ENCODE measurements around the gene DCLK2. TPM values are rescaled to one million over a fixed set of nuclear protein-coding genes. Genes with fewer than 3 reads are reported as not detected.

DCLK2 gene
- total RNA-seq, 3 donors from 2014 or later (not counting 1 experiment from before 2014, with no cell fraction given), result 0.31 TPM; not detected in 2

- Histone ChIP-seq H3K4me3 (ENCODE audit: low read length) (no peak overlapping the region), H3K36me3 (ENCODE audit: control insufficient read depth, insufficient read depth, low read length) (no peaks in the 10 kb centered on the region), H3K9me3 (ENCODE audit: control insufficient read depth, insufficient read depth, low read length) (no peaks in the 10 kb centered on the region), H3K4me1 (ENCODE audit: control insufficient read depth, insufficient read depth, low read length) (no peaks in the 10 kb centered on the region), H3K27me3 (ENCODE audit: control insufficient read depth, insufficient read depth, low read length) (no peaks in the 10 kb centered on the region), H3K27ac (ENCODE audit: low read length) (no peak overlapping the region)
- no peak for ATAC-seq
- WGBS (ENCODE audit: insufficient coverage), result 92% methylated on average over 6 of the region's 6 CpGs
- TF ChIP-seq, protein P1, sequence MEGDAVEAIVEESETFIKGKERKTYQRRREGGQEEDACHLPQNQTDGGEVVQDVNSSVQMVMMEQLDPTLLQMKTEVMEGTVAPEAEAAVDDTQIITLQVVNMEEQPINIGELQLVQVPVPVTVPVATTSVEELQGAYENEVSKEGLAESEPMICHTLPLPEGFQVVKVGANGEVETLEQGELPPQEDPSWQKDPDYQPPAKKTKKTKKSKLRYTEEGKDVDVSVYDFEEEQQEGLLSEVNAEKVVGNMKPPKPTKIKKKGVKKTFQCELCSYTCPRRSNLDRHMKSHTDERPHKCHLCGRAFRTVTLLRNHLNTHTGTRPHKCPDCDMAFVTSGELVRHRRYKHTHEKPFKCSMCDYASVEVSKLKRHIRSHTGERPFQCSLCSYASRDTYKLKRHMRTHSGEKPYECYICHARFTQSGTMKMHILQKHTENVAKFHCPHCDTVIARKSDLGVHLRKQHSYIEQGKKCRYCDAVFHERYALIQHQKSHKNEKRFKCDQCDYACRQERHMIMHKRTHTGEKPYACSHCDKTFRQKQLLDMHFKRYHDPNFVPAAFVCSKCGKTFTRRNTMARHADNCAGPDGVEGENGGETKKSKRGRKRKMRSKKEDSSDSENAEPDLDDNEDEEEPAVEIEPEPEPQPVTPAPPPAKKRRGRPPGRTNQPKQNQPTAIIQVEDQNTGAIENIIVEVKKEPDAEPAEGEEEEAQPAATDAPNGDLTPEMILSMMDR (IDR thresholded peaks at IDR 0.05), result no peak
- Mint-ChIP-seq H3K27ac (no peak overlapping the region), H3K36me3 (no peaks in the 10 kb centered on the region), H3K9me3 (no peaks in the 10 kb centered on the region), H3K4me1 (no peaks in the 10 kb centered on the region), H3K27me3 (ENCODE audit: low read depth in 2 of 2) (peaks cover 0 to 4% of the 10 kb centered on the region in 2 donors), H3K4me3 (no peak overlapping the region)
- intact Hi-C loops (cut with micrococcal nuclease), result no loop called here
- DNase-seq, result no peak
Observed at GRCh38 chr4:150211016-150211415, 132.8 kb downstream of the DCLK2 start.

GRCh38 chr4:150211799-150212445, 133.7 kb downstream of the DCLK2 start:
- no peak overlapping the region for H3K27ac Mint-ChIP-seq
- 78% methylated on average over 4 of the region's 4 CpGs for WGBS (ENCODE audit: insufficient coverage)

GRCh38 chr4:150212485-150212884, 134.2 kb downstream of the DCLK2 start:
- no peak for ATAC-seq
- H3K27ac ChIP-seq (ENCODE audit: low read length), result no peak overlapping the region
- no peaks in the 10 kb centered on the region for H3K4me1 Mint-ChIP-seq
- no peaks in the 10 kb centered on the region for H3K36me3 ChIP-seq (ENCODE audit: control insufficient read depth, insufficient read depth, low read length)
- peaks cover 0 to 4% of the 10 kb centered on the region in 2 donors for H3K27me3 Mint-ChIP-seq (ENCODE audit: low read depth in 2 of 2)
- no peaks in the 10 kb centered on the region for H3K9me3 ChIP-seq (ENCODE audit: control insufficient read depth, insufficient read depth, low read length)
- TF ChIP-seq, protein P1 (IDR thresholded peaks at IDR 0.05), result no peak
- H3K4me1 ChIP-seq (ENCODE audit: control insufficient read depth, insufficient read depth, low read length), result no peaks in the 10 kb centered on the region
- no peaks in the 10 kb centered on the region for H3K9me3 Mint-ChIP-seq
- H3K27me3 ChIP-seq (ENCODE audit: control insufficient read depth, insufficient read depth, low read length), result no peaks in the 10 kb centered on the region
- no peak overlapping the region for H3K4me3 ChIP-seq (ENCODE audit: low read length)
- intact Hi-C loops (cut with micrococcal nuclease), result no loop called here
- H3K4me3 Mint-ChIP-seq, result no peak overlapping the region
- H3K36me3 Mint-ChIP-seq, result no peaks in the 10 kb centered on the region
- DNase-seq, result no peak
- H3K27ac Mint-ChIP-seq, result no peak overlapping the region

More at GRCh38 chr4:150211799-150212445, 133.7 kb downstream of the DCLK2 start:
- H3K9me3 ChIP-seq (ENCODE audit: control insufficient read depth, insufficient read depth, low read length), result no peaks in the 10 kb centered on the region
- no peak for ATAC-seq
- H3K27me3 ChIP-seq (ENCODE audit: control insufficient read depth, insufficient read depth, low read length), result no peaks in the 10 kb centered on the region
- no peaks in the 10 kb centered on the region for H3K4me1 ChIP-seq (ENCODE audit: control insufficient read depth, insufficient read depth, low read length)
- H3K36me3 ChIP-seq (ENCODE audit: control insufficient read depth, insufficient read depth, low read length), result no peaks in the 10 kb centered on the region
- intact Hi-C loops (cut with micrococcal nuclease), result no loop called here
- no peak overlapping the region for H3K27ac ChIP-seq (ENCODE audit: low read length)
- no peak overlapping the region for H3K4me3 ChIP-seq (ENCODE audit: low read length)
- Mint-ChIP-seq H3K4me1 (no peaks in the 10 kb centered on the region), H3K4me3 (no peak overlapping the region), H3K9me3 (no peaks in the 10 kb centered on the region), H3K27me3 (ENCODE audit: low read depth in 2 of 2) (peaks cover 0 to 4% of the 10 kb centered on the region in 2 donors), H3K36me3 (no peaks in the 10 kb centered on the region)
- no peak for DNase-seq
- TF ChIP-seq, protein P1 (IDR thresholded peaks at IDR 0.05), result no peak

GRCh38 chr4:150212927-150213326, 134.7 kb downstream of the DCLK2 start:
- Histone ChIP-seq H3K4me3 (ENCODE audit: low read length) (no peak overlapping the region), H3K27ac (ENCODE audit: low read length) (no peak overlapping the region), H3K9me3 (ENCODE audit: control insufficient read depth, insufficient read depth, low read length) (no peaks in the 10 kb centered on the region), H3K36me3 (ENCODE audit: control insufficient read depth, insufficient read depth, low read length) (no peaks in the 10 kb centered on the region), H3K27me3 (ENCODE audit: control insufficient read depth, insufficient read depth, low read length) (no peaks in the 10 kb centered on the region), H3K4me1 (ENCODE audit: control insufficient read depth, insufficient read depth, low read length) (no peaks in the 10 kb centered on the region)
- DNase-seq (no peak), ATAC-seq (no peak)
- Mint-ChIP-seq H3K27ac (no peak overlapping the region), H3K36me3 (no peaks in the 10 kb centered on the region), H3K9me3 (no peaks in the 10 kb centered on the region), H3K27me3 (ENCODE audit: low read depth in 2 of 2) (peaks cover 0 to 4% of the 10 kb centered on the region in 2 donors), H3K4me1 (no peaks in the 10 kb centered on the region), H3K4me3 (no peak overlapping the region)
- TF ChIP-seq, protein P1 (IDR thresholded peaks at IDR 0.05), result no peak
- 21% methylated on average over 2 of the region's 2 CpGs for WGBS (ENCODE audit: insufficient coverage)
- intact Hi-C loops (cut with micrococcal nuclease), result no loop called here
